Stimulated activated CD4-positive, alpha-beta T cell treated with anti-CD3 and anti-CD28 coated beads, Interleukin-4, amount 100 ng/mL, for 1 hour (primary cell): ENCODE data around the gene FLCN.
"Not testable (repeated sequence)": the region's sequence is repeated elsewhere in the genome, so short reads cannot be mapped to it uniquely, and the experiment has no call there.

ENCODE experiments used
- DNase-seq: peaks from one replicate; pipeline ENCODE4 v3.0.0-alpha.2; 2020

The FLCN gene

GRCh38 chr17:17206913-17207335, 30.0 kb downstream of the FLCN start:
- no peak for DNase-seq

GRCh38 chr17:17206124-17206912, 30.6 kb downstream of the FLCN start, which contains the start of gene PLD6:
Gene PLD6 (minus strand): TSS chr17:17206333. CDS start chr17:17206286, 47 bp downstream.
- peak; percentile 93 for DNase-seq

- DNase-seq, result peak; percentile 72
Observed at GRCh38 chr17:17205368-17206123, 31.4 kb downstream of the FLCN start.

GRCh38 chr17:17204635-17205231, 32.2 kb downstream of the FLCN start:
- DNase-seq, result no peak

GRCh38 chr17:17204041-17204591, 32.9 kb downstream of the FLCN start:
- DNase-seq, result no peak

- no peak for DNase-seq
Observed at GRCh38 chr17:17203173-17203730, 33.7 kb downstream of the FLCN start.

- no peak for DNase-seq
Observed at GRCh38 chr17:17201907-17202306, 35.1 kb downstream of the FLCN start.

GRCh38 chr17:17201271-17201670, 35.7 kb downstream of the FLCN start:
- no peak for DNase-seq

GRCh38 chr17:17200831-17201230, 36.1 kb downstream of the FLCN start:
- DNase-seq, result no peak

GRCh38 chr17:17200311-17200710, 36.7 kb downstream of the FLCN start:
- DNase-seq, result no peak

- DNase-seq, result no peak
Observed at GRCh38 chr17:17198281-17198680, 38.7 kb downstream of the FLCN start.

GRCh38 chr17:17196776-17197175, 40.2 kb downstream of the FLCN start:
- DNase-seq, result no peak

GRCh38 chr17:17195466-17195865, 41.5 kb downstream of the FLCN start:
- DNase-seq, result not testable (repeated sequence)

GRCh38 chr17:17191961-17192381, 45.0 kb downstream of the FLCN start:
- no peak for DNase-seq

GRCh38 chr17:17191346-17191792, 45.6 kb downstream of the FLCN start:
- no peak for DNase-seq

- no peak for DNase-seq
Observed at GRCh38 chr17:17190188-17190587, 46.8 kb downstream of the FLCN start.

- no peak for DNase-seq
Observed at GRCh38 chr17:17189559-17189958, 47.4 kb downstream of the FLCN start.

- no peak for DNase-seq
Observed at GRCh38 chr17:17188586-17188985, 48.4 kb downstream of the FLCN start.

- no peak for DNase-seq
Observed at GRCh38 chr17:17186551-17187505, 50.1 kb downstream of the FLCN start.

- peak; percentile 67 for DNase-seq
Observed at GRCh38 chr17:17186051-17186450, 50.9 kb downstream of the FLCN start.

GRCh38 chr17:17184985-17185757, 51.8 kb downstream of the FLCN start:
- DNase-seq, result not testable (repeated sequence)
